ENCODE data around the gene ERMP1. TPM values are rescaled to one million over a fixed set of nuclear protein-coding genes. Genes with fewer than 3 reads are reported as not detected.

ERMP1 gene
- total and polyA plus RNA-seq, 2 of the 8 experiments (the other 6 are each of a cell fraction or from before 2014, with no cell fraction given): 12.8 to 16.7 TPM

DNA sequence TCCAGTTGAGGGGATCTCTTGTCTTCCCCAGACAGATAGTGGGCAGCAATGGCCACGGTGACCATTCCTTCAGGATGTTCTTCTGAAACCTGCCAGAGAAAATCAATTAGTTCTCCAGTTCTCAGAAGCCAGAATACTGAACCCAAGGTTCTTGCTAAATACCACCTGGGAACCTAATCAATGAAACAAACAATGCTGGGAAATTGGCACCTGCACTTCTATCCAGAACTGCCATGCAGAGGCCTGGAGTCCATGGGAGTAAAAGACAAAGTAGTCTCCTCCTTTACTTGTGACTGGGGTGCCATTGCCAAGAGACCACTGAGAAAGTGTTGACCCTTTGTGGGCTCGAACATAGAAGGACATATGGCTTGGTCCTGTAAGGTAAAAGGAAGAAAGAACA lies 45.7 kb downstream of the ERMP1 start (continued):
- TF ChIP-seq GABPA (IDR thresholded peaks at IDR 0.05; ENCODE audit: borderline replicate concordance, insufficient read depth, low read length) (no peak), MAX (IDR thresholded peaks at IDR 0.05) (no peak), TBP (IDR thresholded peaks at IDR 0.05; ENCODE audit: low read depth, low read length) (no peak), SIX5 (IDR thresholded peaks at IDR 0.05; ENCODE audit: low read depth, low read length) (no peak)

Data from H1 (cell line).